Measurements from ENCODE around the gene TRIM63.
"Not testable (repeated sequence)": the region's sequence is repeated elsewhere in the genome, so short reads cannot be mapped to it uniquely, and the experiment has no call there.

Gene TRIM63

DNA sequence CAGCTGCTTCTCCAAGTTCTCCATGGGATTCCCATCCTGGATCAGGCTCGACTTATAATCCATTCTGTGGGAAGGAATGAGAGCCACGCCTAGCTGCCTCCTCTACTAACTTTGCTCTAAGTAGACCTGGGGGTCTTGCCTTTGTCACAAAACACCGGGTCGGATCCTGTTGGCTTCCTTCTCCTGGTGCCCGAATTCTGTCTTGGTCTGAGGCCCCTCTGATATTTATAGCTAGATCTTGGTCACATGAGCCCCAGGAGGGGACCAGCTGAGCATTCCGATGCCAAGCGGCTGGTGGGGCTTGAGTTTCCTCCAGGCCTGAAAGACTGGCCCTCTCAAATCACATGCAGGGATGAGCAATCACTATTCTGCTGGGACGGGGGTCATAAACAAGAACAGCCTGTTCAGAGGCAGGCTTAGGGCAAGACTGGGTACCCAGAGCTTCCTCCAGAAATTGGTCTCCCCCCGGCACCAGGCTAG, at the start of gene TRIM63:
Gene TRIM63, minus strand, starts transcription at position 199 of the 480 bp plus-strand sequence. Its CDS starts 136 bp downstream, at position 63.
- DNase-seq (ENCODE audit: low read depth) = no peak

DNA sequence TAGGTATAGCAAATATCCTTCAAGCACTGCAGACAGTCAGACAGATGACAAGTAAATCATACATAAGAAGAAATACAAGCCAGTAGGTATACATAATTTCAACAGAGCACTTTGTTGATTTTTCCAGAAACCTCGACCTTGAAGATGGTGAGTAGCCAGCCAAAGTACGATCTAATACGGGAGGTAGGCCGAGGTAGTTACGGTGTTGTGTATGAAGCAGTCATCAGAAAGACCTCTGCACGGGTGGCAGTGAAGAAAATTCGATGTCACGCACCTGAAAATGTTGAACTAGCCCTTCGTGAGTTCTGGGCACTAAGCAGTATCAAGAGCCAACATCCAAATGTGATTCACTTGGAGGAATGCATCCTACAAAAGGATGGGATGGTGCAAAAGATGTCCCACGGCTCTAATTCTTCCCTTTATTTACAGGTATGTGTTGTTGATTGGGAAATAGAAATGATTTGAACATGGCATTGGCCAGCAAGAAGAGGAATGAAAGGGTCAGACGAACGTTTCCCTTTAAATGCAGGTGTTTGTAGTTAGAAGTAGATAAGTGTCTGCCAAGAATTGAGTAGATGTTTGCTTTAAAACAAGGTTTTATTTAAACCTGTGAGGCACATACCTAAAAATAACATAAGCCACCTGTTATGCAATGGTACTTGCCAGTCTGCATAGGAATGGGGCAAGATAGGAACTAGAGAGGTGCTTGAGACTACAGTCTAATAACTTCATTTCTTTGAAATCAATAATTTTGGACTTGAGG, 46.9 kb upstream of the TRIM63 start:
- DNase-seq (ENCODE audit: low read depth) = no peak

DNA sequence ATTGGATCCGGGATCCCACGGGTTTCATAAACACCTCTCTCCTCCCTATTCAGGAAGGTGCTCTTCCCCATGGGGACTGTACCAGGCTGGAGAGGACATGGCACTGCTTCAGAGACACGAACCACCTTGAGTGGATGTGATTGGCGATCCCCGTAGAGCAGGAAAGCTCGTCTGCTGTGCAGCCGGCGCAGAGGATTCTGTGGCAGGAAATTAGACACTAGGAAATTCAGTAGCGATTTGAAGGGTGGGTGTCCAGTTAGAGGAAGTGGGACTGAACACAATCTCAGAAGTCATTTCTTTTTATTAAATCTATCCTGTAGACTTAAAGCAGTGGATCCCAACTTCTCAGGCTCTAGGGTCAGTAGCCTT, 45.0 kb upstream of the TRIM63 start:
- no peak for DNase-seq (ENCODE audit: low read depth)

DNA sequence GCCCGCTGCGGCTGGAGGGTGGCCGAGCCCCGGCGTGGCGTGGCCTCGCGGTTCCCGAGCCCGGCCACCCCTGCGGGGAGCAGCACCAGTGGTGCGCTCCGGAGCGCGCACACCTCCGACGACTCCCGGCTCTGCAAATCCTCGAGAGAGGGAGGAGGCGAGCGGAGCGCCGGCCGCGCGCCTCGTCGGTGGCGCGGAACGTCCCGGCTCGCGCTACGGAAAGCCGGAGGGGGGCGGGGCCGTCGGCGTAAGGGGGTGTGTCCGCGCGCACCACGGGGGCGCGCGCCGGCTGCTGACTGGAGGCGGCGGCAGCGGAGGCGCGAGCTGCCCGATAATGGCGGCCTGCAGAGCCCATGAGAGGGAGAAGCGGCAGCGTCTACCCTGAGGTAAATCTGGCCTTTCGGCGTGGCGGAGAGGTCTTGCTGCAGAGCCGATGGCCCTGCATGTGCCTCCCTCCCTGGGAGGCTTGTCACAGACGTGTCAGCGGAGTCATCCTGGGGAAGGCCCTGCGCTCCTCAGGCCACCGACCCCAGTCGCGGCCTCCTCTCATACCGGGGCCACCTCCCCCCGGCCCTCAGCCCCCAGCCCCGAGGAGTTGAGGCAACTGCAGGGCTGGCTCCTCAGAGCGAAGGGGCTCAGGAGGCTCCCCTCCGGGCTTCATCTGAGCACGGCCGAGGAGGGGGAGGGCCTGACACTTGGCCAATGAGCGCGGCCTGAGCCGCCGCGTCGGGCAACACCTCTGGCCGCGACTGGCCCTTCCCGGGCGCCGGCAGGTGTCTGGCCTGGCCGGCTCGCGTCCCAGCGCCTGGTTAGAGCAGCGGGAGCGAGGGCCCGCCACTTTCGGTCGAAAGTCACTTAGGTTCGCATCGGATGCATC, 44.3 kb upstream of the TRIM63 start, which contains the start of gene PDIK1L:
Gene PDIK1L, plus strand, starts transcription at position 295 of the 877 bp plus-strand sequence. CDS start 2,485 bp downstream, outside the sequence.
- DNase-seq (ENCODE audit: low read depth) = peak; percentile 88

DNA sequence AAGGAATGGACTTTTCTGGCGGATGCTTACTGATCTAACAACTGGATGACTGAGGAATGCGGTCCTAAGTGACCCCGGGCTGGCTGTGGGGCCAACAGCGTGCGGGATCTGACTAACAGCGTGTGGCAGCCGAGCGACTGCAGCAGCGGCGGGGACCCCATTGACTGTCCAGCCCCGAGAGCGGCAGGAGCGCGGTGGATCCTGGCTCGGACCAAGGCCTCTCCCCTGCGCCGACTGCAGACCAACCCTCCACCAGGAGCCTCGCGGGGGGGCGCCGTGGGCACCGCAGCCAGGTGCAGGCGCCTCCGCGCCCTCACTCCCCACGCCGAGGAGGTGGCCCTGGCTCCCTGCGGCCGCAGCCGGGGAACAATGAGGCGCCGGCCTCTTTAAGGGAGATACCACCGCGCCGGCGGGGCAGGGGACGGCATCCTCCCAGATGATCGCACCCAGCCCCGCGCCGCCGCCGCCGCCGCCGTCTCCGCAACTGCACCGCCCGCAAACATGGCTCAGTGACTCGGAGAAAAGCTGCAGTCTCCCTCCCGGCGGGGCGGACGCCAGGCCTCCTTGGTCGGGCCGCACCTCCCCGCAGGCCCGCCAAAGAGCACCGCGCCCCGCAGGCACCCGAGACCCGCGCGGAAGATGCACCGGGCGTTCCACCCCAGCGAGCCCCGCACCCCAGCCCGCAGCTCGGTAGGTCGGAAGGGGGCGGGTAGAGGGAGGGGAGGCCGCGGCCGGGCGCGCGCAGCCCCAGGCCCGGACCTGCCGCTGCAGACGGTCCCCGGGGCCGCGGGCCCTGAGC, 43.5 kb upstream of the TRIM63 start:
- peak; percentile 38 for DNase-seq (ENCODE audit: low read depth)

DNA sequence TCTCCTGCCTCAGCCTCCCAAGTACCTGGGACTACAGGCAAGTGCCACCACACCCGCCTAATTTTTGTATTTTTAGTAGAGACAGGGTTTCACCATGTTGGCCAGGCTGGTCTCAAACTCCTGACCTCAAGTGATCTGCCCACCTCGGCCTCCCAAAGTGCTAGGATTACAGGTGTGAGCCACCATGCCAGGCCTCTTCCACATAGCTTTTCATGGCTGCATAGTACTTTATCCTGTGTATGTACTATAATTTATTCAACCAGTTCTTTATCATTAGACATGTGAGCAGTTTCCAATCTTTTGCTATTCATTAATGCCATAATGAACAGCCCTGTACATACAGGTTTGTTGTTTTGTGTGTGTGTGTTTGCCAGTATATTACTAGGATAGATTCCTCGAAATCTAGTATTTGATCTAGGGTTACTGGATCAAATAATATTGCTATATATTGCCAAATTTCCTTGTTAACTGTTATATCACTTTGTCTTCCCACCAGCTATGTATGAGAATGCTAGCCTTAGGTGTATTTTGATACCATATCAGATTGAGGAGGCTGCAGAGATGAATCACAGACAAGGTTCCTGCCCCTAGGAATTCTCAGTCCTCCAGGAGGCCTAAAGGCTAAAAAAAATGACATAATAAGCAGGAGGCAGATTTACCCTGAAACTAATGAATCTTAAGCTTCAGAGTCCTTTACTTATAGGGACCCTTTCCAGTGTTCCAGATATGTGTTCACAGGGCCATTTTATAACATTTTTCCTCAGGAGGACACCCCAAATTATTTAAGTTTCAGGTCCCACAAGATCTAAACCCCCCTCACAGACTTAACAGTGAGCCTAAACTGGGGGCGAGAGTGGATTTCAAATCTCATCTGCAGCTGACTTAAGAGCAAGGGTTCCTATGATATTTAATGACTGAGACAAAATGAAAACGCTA, 42.1 kb upstream of the TRIM63 start:
- no peak for DNase-seq (ENCODE audit: low read depth)

DNA sequence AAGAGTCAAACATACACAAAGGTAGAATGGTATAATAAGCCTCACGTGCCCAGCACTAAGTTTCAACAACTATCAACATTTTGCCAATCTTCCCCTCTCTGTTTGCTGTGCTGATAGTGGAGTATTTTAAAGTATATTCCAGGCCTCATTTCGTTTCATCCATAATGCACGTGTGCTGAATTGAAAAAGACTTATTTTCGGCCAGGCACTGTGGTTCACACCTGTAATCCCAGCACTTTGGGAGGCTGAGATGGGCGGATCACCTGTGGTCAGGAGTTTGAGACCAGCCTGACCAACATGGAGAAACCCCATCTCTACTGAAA, 37.8 kb upstream of the TRIM63 start:
- DNase-seq (ENCODE audit: low read depth) = not testable (repeated sequence)

DNA sequence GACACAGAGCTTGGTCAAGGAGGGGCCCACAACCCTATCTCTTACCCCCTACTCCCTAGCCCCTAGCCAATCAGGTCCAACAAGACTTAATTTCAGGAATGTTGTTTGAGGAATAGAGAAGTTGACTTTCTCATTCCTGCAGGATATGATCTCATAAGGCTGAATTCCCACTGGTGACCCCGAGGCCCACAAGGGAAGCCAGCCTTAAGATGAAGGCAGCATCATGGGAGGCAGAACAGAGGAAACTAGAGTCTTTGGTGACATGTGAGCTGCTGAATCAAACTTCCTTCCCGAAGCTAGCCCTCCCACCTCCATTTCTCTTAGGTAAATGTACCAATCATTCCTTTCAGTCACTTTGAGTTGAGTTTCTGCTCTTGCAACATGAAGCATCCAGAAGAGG, 35.1 kb upstream of the TRIM63 start:
- no peak for DNase-seq (ENCODE audit: low read depth)

DNA sequence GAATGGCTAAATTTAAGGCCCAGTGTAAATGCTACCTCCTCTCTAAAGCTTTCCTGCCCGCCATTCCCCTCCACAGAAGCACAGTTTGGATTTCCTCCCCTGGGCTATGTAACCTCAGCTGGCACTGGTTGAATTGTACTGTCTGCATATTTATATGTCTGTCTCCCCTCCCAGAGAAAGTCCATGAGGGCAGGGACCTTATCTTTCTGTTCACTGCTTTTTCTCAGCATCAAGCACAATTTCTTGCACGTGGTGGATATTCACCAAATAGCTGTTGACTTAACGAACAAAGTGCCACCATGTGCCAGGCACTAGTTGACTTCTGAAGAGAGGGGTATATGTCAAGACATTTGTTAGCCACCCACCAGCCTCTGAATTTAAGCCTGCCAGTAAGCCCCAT, 34.7 kb upstream of the TRIM63 start:
- no peak for DNase-seq (ENCODE audit: low read depth)

DNA sequence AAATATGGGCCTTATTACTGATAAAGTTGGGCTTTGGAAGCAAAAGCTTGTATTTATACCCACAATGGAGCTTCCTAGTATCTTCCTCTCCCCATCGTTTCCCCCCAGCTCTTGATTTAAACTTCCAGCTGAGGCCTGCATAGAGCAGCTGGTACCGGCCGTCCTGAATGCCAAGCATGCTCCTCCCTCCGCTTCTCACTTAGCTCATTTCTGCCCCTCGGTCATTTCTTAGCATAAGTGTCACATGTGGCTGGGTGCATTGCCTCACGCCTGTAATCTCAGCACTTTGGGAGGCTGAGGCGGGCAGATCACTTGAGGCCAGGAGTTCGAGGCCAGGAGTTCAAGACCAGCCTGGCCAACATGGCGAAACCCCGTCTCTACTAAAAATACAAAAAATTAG, 32.8 kb upstream of the TRIM63 start:
- not testable (repeated sequence) for DNase-seq (ENCODE audit: low read depth)

DNA sequence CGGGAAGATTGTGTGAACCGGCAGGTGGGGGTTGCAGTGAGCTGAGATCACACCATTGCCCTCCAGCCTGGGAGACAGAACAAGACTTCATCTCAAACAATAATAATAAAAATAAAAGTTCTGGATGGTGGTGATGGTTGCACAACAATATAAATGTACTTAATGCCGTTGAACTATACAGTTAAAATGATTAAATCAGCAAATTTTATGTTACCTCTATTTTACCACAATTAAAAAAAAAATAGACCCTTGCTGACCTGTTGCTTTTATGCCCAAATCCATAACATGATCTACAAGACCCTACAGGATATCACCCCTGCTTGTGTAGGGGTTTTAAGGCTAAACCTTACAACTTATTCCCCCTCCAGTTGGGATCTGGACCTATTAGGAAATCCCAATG, 32.4 kb upstream of the TRIM63 start:
- DNase-seq (ENCODE audit: low read depth) = no peak

DNA sequence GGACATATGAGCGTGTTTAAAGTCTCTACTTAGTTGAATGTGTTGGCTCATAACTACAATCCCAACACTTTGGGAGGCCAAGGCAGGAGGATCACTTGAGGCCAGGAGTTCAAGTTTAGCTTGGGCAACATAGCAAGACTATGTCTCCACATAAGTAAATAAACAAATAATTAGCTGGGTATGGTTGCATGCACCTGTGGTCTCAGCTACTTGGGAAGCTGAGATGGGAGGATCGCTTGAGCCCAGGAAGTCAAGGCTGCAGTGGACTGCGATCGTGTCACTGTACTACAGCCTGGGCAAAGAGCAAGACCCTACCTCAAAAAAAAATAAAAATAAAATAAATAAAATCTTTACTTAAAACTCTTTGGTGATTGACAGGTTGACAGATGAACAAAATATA, 31.2 kb upstream of the TRIM63 start:
- DNase-seq (ENCODE audit: low read depth) = no peak

DNA sequence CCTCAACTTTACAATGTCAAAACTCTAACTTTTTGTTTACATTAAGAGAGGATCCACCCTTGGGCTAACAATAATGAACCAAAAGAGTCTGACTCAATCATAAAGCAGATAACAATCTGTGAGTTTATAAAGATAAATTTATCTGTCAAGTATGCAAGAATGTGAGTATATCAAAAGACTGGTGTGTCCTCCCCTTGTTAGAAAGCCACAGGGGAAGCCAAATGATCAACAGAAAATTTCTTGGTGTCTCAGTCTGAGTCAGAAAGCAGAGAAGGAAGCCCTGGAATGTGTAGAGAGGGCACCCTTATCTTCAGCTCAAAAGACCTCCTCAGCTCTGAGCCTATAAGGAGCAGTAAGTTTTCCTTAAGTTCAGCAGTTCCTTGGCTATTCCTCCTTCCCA, 30.3 kb upstream of the TRIM63 start:
- no peak for DNase-seq (ENCODE audit: low read depth)

DNA sequence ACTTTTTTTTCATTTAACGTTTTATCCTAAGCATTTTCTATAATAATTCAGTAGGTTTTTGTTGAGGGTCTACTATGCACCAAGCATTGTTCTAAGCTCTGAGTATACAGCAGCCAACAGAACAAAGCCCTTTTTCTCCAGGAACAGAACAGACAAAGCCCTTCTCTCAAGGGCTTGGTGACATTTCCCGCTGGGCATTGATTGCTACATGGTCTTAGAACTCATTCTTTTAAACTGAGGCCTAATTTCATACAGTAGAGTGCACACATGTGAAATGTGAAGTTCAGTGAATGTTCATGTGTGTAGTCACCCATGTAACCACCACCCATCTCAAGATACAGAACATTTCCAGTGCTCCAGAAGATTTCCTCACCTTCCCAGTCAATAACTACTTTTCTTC, 29.0 kb upstream of the TRIM63 start:
- no peak for DNase-seq (ENCODE audit: low read depth)

DNA sequence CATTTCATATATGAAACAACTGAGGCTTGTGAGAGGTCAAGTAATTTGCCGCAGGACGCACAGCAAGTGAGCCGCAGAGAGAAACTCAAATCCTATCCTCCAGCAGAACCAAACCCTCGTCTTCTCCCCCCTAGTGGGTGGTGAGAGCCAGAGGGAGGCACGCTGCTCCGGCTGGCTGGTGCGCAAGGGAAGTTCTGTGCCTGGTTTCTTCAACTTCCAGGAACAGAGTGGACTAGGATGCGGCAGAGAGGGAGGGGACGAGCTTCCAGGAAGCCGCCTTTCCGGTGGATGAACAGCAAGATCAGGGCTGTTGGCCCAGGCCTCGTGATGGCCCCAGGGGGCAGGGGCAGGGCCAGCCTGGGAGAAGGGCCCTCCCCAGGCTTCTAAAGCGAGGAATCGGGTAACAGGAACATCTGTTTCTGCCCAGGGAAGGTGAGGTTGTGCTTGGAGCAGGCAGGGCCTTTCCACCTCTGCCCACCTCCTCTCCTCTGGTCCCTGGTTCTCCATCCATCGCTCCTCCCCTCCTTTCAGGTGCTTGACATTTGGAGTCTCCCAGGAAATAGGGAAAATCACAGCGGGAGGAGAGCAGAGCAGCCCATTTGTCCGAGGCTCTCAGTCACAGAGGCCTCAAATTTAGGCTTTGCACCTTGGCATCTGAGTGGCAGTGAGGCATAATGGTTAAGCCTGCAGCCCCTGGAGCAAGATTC, 27.4 kb upstream of the TRIM63 start:
- no peak for DNase-seq (ENCODE audit: low read depth)

DNA sequence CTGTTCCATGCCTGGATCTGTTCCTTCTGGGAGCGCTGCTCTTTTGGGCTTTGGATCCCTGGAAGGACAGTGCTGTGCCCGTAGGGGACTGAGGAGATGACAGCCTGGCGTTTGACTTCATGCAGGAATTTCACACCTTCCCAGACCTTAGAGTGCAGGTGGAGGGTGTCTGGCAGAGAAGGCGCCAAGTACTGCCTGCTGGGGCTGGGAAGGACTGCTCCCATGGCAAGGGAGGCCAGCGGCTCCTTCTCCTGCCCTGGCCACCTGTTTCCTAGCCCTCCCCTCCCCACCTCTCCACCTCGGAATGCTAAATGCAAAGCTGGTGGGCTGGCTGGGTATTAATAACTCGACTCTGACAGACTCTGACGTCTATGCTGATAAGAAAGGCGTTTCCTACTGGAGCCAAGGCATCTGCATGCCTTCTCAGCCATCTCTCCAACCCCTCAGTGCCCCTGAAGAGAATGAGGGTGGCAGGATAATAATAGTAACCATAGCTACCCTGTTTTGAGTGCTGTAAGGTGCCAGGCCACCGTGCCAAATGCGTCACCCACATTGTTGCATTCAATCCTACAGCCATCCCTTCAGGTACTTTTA, 26.7 kb upstream of the TRIM63 start:
- no peak for DNase-seq (ENCODE audit: low read depth)

DNA sequence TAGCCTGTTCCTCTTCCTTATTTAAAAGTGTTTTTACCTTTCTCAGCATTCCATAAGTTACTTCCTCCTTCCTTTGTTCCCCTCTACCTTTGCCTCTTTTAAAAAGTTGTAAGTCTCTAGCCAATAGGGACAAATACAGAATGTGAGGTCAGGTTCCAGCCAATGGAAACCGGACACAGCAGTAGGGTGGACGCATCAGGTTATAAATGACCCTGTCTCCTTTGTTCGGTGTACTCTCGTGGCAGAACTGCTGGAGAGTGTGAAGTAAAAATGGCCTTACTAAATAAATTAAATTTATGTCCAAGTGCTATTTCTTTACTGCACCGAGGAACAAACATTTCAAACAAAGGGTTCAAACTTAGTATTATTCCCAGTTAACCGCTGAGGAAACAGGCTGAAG, 26.1 kb upstream of the TRIM63 start:
- DNase-seq (ENCODE audit: low read depth) = not testable (repeated sequence)

DNA sequence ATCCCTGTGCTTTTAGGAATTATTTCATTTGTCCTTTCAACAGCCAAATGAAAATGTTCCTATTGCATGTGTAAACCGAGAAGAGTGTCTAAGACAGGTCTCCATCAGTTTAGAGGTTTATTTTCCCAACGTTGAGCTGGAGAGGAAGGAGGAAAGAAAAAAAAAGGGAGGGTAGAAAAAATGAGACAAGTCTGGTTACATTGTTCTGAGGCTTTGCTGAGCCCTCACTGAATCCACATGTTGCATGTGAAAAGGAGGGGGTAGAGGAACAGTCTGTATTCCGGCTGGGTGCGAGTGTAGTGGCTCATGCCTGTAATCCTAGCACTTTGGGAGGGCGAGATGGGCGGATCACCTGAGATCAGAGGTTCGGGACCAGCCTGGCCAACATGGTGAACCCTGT, 25.0 kb upstream of the TRIM63 start:
- DNase-seq (ENCODE audit: low read depth) = no peak

DNA sequence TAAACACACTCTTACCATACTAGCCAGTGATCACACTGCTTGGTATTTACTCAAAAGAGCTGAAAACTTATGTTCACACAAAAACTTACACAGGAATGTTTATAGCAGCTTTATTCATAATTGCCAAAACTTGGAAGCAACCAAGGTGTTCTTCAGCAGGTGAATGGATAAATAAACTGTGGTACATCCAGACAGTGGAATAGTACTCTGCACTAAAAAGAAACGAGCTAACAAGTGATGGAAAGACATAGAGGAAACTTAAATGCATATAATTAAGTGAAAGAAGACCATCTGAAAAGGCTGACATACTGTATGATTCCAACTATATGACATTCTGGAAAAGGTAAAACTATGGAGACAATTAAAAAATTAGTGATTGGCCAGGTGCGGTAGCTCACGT, 23.5 kb upstream of the TRIM63 start:
- DNase-seq (ENCODE audit: low read depth) = no peak

DNA sequence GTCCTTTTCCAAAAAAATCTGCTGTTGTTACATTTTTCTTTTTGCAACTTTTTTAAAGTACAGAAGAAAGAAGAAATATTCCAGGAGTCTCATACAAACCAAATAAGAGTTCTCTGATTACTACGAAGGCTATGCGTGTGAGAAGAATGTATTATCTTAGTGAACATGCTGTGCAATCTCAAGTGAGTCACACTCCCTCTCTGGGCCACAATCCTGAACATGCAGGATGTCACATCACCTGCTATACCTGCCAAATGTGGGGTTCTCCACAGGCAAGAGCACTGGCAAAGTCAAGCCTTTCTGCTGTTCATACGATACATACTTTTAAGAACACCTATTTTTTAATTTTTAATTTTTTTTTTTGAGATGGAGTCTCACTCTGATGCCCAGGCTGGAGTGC, 21.7 kb upstream of the TRIM63 start:
- DNase-seq (ENCODE audit: low read depth) = no peak
